Breast epithelium (tissue), 3 donors: ENCODE data around the gene RIC8A.

Experiments used
- POLR2A ChIP-seq: fragments of 450-650 bp; IDR thresholded peaks from one replicate; pipeline ENCODE4 v1.6.1; 2016; ENCODE audit warnings: antibody characterized with exemption, mild to moderate bottlenecking, moderate library complexity
- TF ChIP-seq, protein P1 (sequence below), 3 donors: fragments of 450-650 bp; IDR thresholded peaks; one replicate each; pipeline ENCODE4 v1.5.1; 2016 to 2017; ENCODE audit warnings: antibody characterized with exemption in 3 of 3, mild to moderate bottlenecking in 3 of 3, moderate library complexity in 3 of 3

DNA sequence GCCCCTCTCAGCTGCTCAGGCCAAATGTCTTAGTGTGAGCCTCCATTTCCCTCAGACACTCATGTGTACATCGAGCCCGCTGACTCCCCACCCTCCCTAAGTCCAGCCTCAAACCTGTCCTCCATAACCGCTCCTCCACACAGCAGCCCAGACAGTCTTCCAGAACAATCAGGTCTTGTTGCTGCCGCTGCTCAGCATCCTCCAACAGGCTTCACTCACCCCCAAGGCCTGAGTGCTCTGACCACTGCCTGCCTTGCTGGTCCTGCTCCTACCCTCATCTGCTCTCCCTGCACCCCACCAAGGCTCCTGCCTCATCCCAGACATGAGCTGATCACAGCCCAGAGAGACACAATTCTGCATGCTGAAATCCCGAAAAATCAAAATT lies 46.4 kb downstream of the RIC8A start:
- no peak for TF ChIP-seq POLR2A
- TF ChIP-seq, protein P1, sequence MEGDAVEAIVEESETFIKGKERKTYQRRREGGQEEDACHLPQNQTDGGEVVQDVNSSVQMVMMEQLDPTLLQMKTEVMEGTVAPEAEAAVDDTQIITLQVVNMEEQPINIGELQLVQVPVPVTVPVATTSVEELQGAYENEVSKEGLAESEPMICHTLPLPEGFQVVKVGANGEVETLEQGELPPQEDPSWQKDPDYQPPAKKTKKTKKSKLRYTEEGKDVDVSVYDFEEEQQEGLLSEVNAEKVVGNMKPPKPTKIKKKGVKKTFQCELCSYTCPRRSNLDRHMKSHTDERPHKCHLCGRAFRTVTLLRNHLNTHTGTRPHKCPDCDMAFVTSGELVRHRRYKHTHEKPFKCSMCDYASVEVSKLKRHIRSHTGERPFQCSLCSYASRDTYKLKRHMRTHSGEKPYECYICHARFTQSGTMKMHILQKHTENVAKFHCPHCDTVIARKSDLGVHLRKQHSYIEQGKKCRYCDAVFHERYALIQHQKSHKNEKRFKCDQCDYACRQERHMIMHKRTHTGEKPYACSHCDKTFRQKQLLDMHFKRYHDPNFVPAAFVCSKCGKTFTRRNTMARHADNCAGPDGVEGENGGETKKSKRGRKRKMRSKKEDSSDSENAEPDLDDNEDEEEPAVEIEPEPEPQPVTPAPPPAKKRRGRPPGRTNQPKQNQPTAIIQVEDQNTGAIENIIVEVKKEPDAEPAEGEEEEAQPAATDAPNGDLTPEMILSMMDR (IDR thresholded peaks at IDR 0.05), result no peak
